GM23338 (cell line): Measurements from ENCODE around the gene HEATR9. TPM values are rescaled to one million over a fixed set of nuclear protein-coding genes. Genes with fewer than 3 reads are reported as not detected.

Source experiments
- ATAC-seq: fragments of 200-7000 bp; cut with Tn5 transposase; 3 replicates; pipeline ENCODE4 v1.9.1; 2020
- DNase-seq: peaks from one replicate; pipeline ENCODE4 v3.0.0-alpha.2; 2015; ENCODE audit warnings: low spot score
- H2AFZ ChIP-seq: fragments of 200-600 bp; sonication (generic); 2 replicates; pipeline ENCODE4 v1.8.0; 2016; ENCODE audit warnings: antibody characterized with exemption, mild to moderate bottlenecking, moderate library complexity
- H3F3A ChIP-seq: fragments of 200-600 bp; sonication (generic); replicated peaks from 2 replicates; pipeline ENCODE4 v1.8.0; 2017; ENCODE audit warnings: antibody characterized with exemption, mixed run types, low read depth
- H3K27ac ChIP-seq: fragments of 200-600 bp; sonication (generic); 2 replicates; pipeline ENCODE4 v1.6.1; 2016; ENCODE audit warnings: low read depth
- H3K27me3 ChIP-seq: fragments of 200-600 bp; sonication (generic); 2 replicates; pipeline ENCODE4 v1.8.0; 2016; ENCODE audit warnings: mild to moderate bottlenecking, mixed run types, moderate library complexity; ENCODE audit not compliant: insufficient read depth
- H3K36me3 ChIP-seq: fragments of 200-600 bp; sonication (generic); 2 replicates; pipeline ENCODE4 v1.8.0; 2016; ENCODE audit warnings: mild to moderate bottlenecking; ENCODE audit not compliant: insufficient read depth
- H3K4me1 ChIP-seq: fragments of 200-600 bp; sonication (generic); 2 replicates; pipeline ENCODE4 v1.8.0; 2016; ENCODE audit warnings: mild to moderate bottlenecking, moderate library complexity; ENCODE audit not compliant: insufficient read depth
- H3K4me2 ChIP-seq: fragments of 200-600 bp; sonication (generic); 2 replicates; pipeline ENCODE4 v1.7.1; 2017; ENCODE audit warnings: mixed run types
- H3K4me3 ChIP-seq: fragments of 200-600 bp; sonication (generic); 2 replicates; pipeline ENCODE4 v1.6.1; 2016; ENCODE audit warnings: mixed run types
- H3K79me2 ChIP-seq: fragments of 200-600 bp; sonication (generic); replicated peaks from 2 replicates; pipeline ENCODE4 v1.8.0; 2017; ENCODE audit warnings: mild to moderate bottlenecking; ENCODE audit not compliant: insufficient read depth
- H3K9me2 ChIP-seq: fragments of 200-600 bp; sonication (generic); 2 replicates; pipeline ENCODE4 v1.8.0; 2017; ENCODE audit not compliant: insufficient read depth
- H4K20me1 ChIP-seq: fragments of 200-600 bp; sonication (generic); replicated peaks from 2 replicates; pipeline ENCODE4 v1.8.0; 2017; ENCODE audit warnings: mild to moderate bottlenecking; ENCODE audit not compliant: insufficient read depth
- H3K27ac Mint-ChIP-seq: 2 replicates; pipeline ENCODE4 v1.8.0; 2020; ENCODE audit warnings: inconsistent platforms, mild to moderate bottlenecking, moderate library complexity, mixed read lengths
- H3K27me3 Mint-ChIP-seq: 3 replicates; pipeline ENCODE4 v1.8.0; 2022; ENCODE audit warnings: low read depth, mild to moderate bottlenecking, moderate library complexity, mixed read lengths, inconsistent platforms; ENCODE audit not compliant: insufficient read depth, poor library complexity
- H3K36me3 Mint-ChIP-seq: 3 replicates; pipeline ENCODE4 v1.8.0; 2021; ENCODE audit warnings: low read depth, mild to moderate bottlenecking, inconsistent platforms, moderate library complexity, mixed read lengths
- H3K4me1 Mint-ChIP-seq: 3 replicates; pipeline ENCODE4 v1.8.0; 2020; ENCODE audit warnings: mild to moderate bottlenecking, inconsistent platforms, mixed read lengths
- H3K4me3 Mint-ChIP-seq: 3 replicates; pipeline ENCODE4 v1.8.0; 2021; ENCODE audit warnings: moderate library complexity, mild to moderate bottlenecking, inconsistent platforms, mixed read lengths
- H3K9me3 Mint-ChIP-seq: 3 replicates; pipeline ENCODE4 v1.8.0; 2020; ENCODE audit warnings: moderate library complexity, mild to moderate bottlenecking, inconsistent platforms, mixed read lengths
- CREB1 ChIP-seq: fragments of 250-450 bp; sonication (Bioruptor Pico); IDR thresholded peaks from 2 replicates; pipeline ENCODE4 v1.5.0; 2020; ENCODE audit warnings: low read depth, mild to moderate bottlenecking, moderate library complexity
- CTCF ChIP-seq, 2 experiments: fragments of 200-600 bp in 1 of 2; sonication (generic) in 1 of 2; conservative IDR thresholded peaks; 2 replicates each; pipeline versions ENCODE4 v1.5.1 to v1.6.1; 2016 to 2017; ENCODE audit warnings: antibody characterized with exemption in 2 of 2, low read depth in 2 of 2, mild to moderate bottlenecking in 2 of 2, moderate library complexity in 1 of 2
- ETS1 ChIP-seq: IDR thresholded peaks from 2 replicates; pipeline ENCODE4 v1.6.1; 2016; ENCODE audit warnings: antibody characterized with exemption
- EZH2 ChIP-seq: fragments of 200-600 bp; sonication (generic); IDR thresholded peaks from one replicate; pipeline ENCODE4 v1.8.0; 2017; ENCODE audit warnings: antibody characterized with exemption, mild to moderate bottlenecking, low read depth; ENCODE audit not compliant: unreplicated experiment
- NANOG ChIP-seq: IDR thresholded peaks from 2 replicates; pipeline ENCODE4 v1.6.1; 2016; ENCODE audit warnings: antibody characterized with exemption, borderline replicate concordance
- POLR2AphosphoS5 ChIP-seq: IDR thresholded peaks from 2 replicates; pipeline ENCODE4 v1.6.1; 2016; ENCODE audit warnings: antibody characterized with exemption, low read depth
- ZNF331 ChIP-seq: fragments of 250-450 bp; sonication (Bioruptor Pico); IDR thresholded peaks from 2 replicates; pipeline ENCODE4 v1.5.0; 2020; ENCODE audit warnings: low read depth, mild to moderate bottlenecking, moderate library complexity
- ZNF462 ChIP-seq: fragments of 250-450 bp; sonication (Bioruptor Pico); IDR thresholded peaks from 2 replicates; pipeline ENCODE4 v1.5.0; 2020; ENCODE audit warnings: mild to moderate bottlenecking, moderate library complexity
- polyA plus RNA-seq: library from polyadenylated mRNA; unstranded; fragments of >200 nt; fragmentation: Nextera tagmentation; extraction: Ambion mirVana; gene quantifications from 2 replicates; pipeline ENCODE4 v1.2.1, GENCODE V29; 2016
- total RNA-seq: library from RNA; depleted of rRNA; stranded (reverse); fragments of >200 nt; shearing (Covaris generic); gene quantifications from 2 replicates; pipeline ENCODE4 v1.2.3, GENCODE V29; 2014

HEATR9 gene
- total and polyA plus RNA-seq, 2 experiments from 2014 or later, result not detected

GRCh38 chr17:35889818-35890773 lies 21.4 kb upstream of the HEATR9 start (continued):
- no peak for TF ChIP-seq ZNF331 (CRISPR knock-in tag)

- H3K9me2 ChIP-seq, result no peaks in the 10 kb centered on the region
- DNase-seq, result no peak
- no peak overlapping the region for H3K27ac Mint-ChIP-seq
These were observed 20.6 kb upstream of the HEATR9 start for GRCh38 chr17:35889241-35889640.

More at GRCh38 chr17:35889241-35889640, 20.6 kb upstream of the HEATR9 start:
- ATAC-seq, result no peak
- Histone ChIP-seq H3K36me3 (no peaks in the 10 kb centered on the region), H3F3A (no peaks in the 10 kb centered on the region), H3K79me2 (no peaks in the 10 kb centered on the region), H3K27me3 (no peaks in the 10 kb centered on the region), H3K4me3 (no peak overlapping the region), H3K27ac (no peak overlapping the region), H3K4me1 (no peaks in the 10 kb centered on the region; the same call in 1 of the 2 replicates), H3K4me2 (no peak overlapping the region), H2AFZ (no peak overlapping the region; the same call in 1 of the 2 replicates), H4K20me1 (no peaks in the 10 kb centered on the region)
- H3K27me3 Mint-ChIP-seq, result no peaks in the 10 kb centered on the region
- peaks cover 18% of the 10 kb centered on the region for H3K4me1 Mint-ChIP-seq
- H3K36me3 Mint-ChIP-seq, result no peaks in the 10 kb centered on the region
- TF ChIP-seq POLR2AphosphoS5, result no peak
- TF ChIP-seq CREB1 (CRISPR knock-in tag), result no peak
- no peak for TF ChIP-seq ETS1
- no peak for TF ChIP-seq ZNF462 (CRISPR knock-in tag)
- no peak for TF ChIP-seq CTCF (conservative IDR thresholded peaks at IDR 0.05; ENCODE audit: low read depth in 2 of 2)
- TF ChIP-seq NANOG, result no peak
- no peak for TF ChIP-seq EZH2
- no peak for TF ChIP-seq ZNF331 (CRISPR knock-in tag)
- no peaks in the 10 kb centered on the region for H3K9me3 Mint-ChIP-seq
- H3K4me3 Mint-ChIP-seq, result no peak overlapping the region
